Endodermal cell (in vitro differentiated cells): Measurements from ENCODE around the gene CEP164. TPM values are rescaled to one million over a fixed set of nuclear protein-coding genes. Genes with fewer than 3 reads are reported as not detected.

Experiments
- DNase-seq: peaks from one replicate; pipeline ENCODE4 v3.0.0-alpha.2; 2017
- H3K27ac ChIP-seq: 2 replicates; pipeline ENCODE4 v1.5.1; 2013; ENCODE audit warnings: mild to moderate bottlenecking, low read depth, low read length, moderate library complexity
- H3K27me3 ChIP-seq: 2 replicates; pipeline ENCODE4 v1.6.1; 2013; ENCODE audit warnings: mild to moderate bottlenecking, low read length, moderate library complexity; ENCODE audit not compliant: insufficient read depth, control insufficient read depth, poor library complexity, severe bottlenecking
- H3K36me3 ChIP-seq: 2 replicates; pipeline ENCODE4 v1.7.0; 2013; ENCODE audit warnings: mild to moderate bottlenecking, low read length, moderate library complexity; ENCODE audit not compliant: control insufficient read depth, insufficient read depth
- H3K4me1 ChIP-seq: one replicate; pipeline ENCODE4 v1.7.0; 2013; ENCODE audit warnings: low read length; ENCODE audit not compliant: control insufficient read depth, insufficient read depth
- H3K4me3 ChIP-seq: 2 replicates; pipeline ENCODE4 v1.5.1; 2013; ENCODE audit warnings: mild to moderate bottlenecking, low read length, moderate library complexity
- H3K9ac ChIP-seq: 2 replicates; pipeline ENCODE4 v1.6.1; 2013; ENCODE audit warnings: mild to moderate bottlenecking, low read length, moderate library complexity; ENCODE audit not compliant: poor library complexity, severe bottlenecking; ENCODE audit errors: extremely low read depth
- H3K9me3 ChIP-seq: 2 replicates; pipeline ENCODE4 v1.6.1; 2013; ENCODE audit warnings: mild to moderate bottlenecking, low read length, moderate library complexity; ENCODE audit not compliant: control insufficient read depth
- H3K27ac Mint-ChIP-seq: 2 replicates; pipeline ENCODE4 v1.8.0; 2020; ENCODE audit warnings: mixed read lengths
- H3K27me3 Mint-ChIP-seq: 2 replicates; pipeline ENCODE4 v1.8.0; 2021; ENCODE audit warnings: mild to moderate bottlenecking, mixed read lengths; ENCODE audit not compliant: insufficient read depth
- H3K36me3 Mint-ChIP-seq: 2 replicates; pipeline ENCODE4 v1.8.0; 2020; ENCODE audit warnings: low read depth, mixed read lengths
- H3K4me1 Mint-ChIP-seq: 2 replicates; pipeline ENCODE4 v1.8.0; 2020; ENCODE audit warnings: mixed read lengths
- H3K4me3 Mint-ChIP-seq: 2 replicates; pipeline ENCODE4 v1.8.0; 2020; ENCODE audit warnings: mild to moderate bottlenecking, moderate library complexity, mixed read lengths
- H3K9me3 Mint-ChIP-seq: 2 replicates; pipeline ENCODE4 v1.8.0; 2020; ENCODE audit warnings: mild to moderate bottlenecking, mixed read lengths
- WGBS, 2 experiments: methylation state at CpG; one replicate each; pipeline versions ENCODE4 v1.1.5 to v1.1.7; 2013; ENCODE audit warnings: missing lambda C conversion rate in 2 of 2, mixed read lengths in 1 of 2; ENCODE audit not compliant: insufficient coverage in 1 of 2, insufficient read length in 1 of 2; 5-methylcytosine and 5-hydroxymethylcytosine counted together
- total RNA-seq, 2 donors: library from RNA; stranded (reverse); fragmentation: NEBNext Ultra II Directional in 1 of 2; extraction: Animal tissue kit (Norgen Biotek cat#: 25700) in 1 of 2; gene quantifications; 2 replicates in 1 of 2; 3 replicates in 1 of 2; pipeline ENCODE4 v1.2.1, GENCODE V29; 2021
- TF ChIP-seq, protein P1 (sequence below): fragments of 200-600 bp; sonication (generic); conservative IDR thresholded peaks from 2 replicates; pipeline ENCODE4 v1.5.0; 2021; ENCODE audit warnings: antibody characterized with exemption, mild to moderate bottlenecking

The CEP164 gene
- total RNA-seq, 2 donors from 2014 or later, result 32.7 to 33.6 TPM

DNA sequence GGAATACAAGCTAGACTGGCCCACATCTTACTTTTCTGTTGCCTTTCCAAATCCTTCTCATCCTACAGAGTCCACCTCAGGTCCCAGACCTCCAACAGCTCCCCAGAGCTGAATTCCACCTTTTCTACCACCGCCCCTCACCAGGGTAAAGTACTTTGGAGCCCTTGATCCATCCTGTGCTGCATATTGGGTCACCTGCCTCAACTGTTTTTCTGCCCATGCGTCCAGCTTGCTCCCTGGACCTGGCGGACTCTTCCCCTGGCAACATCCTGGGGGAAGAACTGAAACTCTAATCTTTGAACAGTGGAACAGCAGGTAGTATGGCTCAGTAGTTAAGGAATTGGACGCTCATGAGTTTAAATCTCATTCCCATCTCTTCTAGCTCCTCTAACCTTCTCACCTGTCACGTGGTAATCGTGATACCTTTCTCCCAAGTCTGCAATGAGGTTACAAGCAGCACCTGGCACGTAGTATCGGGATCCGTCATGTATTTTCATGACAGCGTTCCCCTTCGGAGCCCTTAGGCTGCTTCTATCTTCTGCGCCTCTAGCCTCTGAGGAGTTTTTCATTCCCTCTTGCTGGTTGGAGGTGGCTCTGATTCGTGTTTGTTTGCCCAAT lies 98.1 kb downstream of the CEP164 start:
- Histone ChIP-seq H3K9ac (no peak overlapping the region), H3K27ac (no peak overlapping the region), H3K36me3 (no peaks in the 10 kb centered on the region), H3K4me1 (peaks cover 7% of the 10 kb centered on the region), H3K9me3 (no peaks in the 10 kb centered on the region), H3K27me3 (peaks cover 29% of the 10 kb centered on the region), H3K4me3 (no peak overlapping the region)
- no peaks in the 10 kb centered on the region for H3K36me3 Mint-ChIP-seq
- 63 to 67% methylated on average over 10 to 13 of the region's 13 CpGs for WGBS, 2 experiments
- peaks cover 27% of the 10 kb centered on the region for H3K27me3 Mint-ChIP-seq
- TF ChIP-seq, protein P1, sequence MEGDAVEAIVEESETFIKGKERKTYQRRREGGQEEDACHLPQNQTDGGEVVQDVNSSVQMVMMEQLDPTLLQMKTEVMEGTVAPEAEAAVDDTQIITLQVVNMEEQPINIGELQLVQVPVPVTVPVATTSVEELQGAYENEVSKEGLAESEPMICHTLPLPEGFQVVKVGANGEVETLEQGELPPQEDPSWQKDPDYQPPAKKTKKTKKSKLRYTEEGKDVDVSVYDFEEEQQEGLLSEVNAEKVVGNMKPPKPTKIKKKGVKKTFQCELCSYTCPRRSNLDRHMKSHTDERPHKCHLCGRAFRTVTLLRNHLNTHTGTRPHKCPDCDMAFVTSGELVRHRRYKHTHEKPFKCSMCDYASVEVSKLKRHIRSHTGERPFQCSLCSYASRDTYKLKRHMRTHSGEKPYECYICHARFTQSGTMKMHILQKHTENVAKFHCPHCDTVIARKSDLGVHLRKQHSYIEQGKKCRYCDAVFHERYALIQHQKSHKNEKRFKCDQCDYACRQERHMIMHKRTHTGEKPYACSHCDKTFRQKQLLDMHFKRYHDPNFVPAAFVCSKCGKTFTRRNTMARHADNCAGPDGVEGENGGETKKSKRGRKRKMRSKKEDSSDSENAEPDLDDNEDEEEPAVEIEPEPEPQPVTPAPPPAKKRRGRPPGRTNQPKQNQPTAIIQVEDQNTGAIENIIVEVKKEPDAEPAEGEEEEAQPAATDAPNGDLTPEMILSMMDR, result no peak
- no peaks in the 10 kb centered on the region for H3K9me3 Mint-ChIP-seq
- H3K27ac Mint-ChIP-seq, result no peak overlapping the region
- DNase-seq, result no peak
- H3K4me1 Mint-ChIP-seq, result peaks cover 32% of the 10 kb centered on the region
- no peak overlapping the region for H3K4me3 Mint-ChIP-seq

DNA sequence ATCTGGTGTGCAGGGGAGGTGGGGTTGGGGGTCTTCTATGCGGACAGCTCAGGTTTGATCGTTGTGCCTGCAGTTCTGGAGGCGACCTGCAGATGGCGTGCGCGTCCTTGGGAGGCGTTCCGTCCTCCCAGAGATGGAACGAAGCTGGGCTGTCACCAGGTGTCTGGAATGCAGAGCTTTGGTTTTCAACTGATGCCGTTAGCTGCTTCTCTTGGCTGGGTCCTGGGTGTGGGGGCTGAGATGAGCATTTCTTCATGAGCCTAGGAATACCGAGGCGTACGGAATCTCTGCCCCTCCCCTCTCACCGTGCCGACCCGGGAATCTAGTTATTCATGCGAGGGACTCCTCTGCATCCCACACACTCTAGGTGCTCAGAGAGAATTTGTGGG lies 98.6 kb downstream of the CEP164 start:
- peaks cover 29% of the 10 kb centered on the region for H3K27me3 ChIP-seq
- Mint-ChIP-seq H3K27ac (no peak overlapping the region), H3K27me3 (peaks cover 27% of the 10 kb centered on the region), H3K9me3 (no peaks in the 10 kb centered on the region), H3K36me3 (no peaks in the 10 kb centered on the region), H3K4me1 (peaks cover 32% of the 10 kb centered on the region), H3K4me3 (no peak overlapping the region)
- H3K36me3 ChIP-seq, result no peaks in the 10 kb centered on the region
- TF ChIP-seq, protein P1, result peak; percentile 98
- peaks cover 7% of the 10 kb centered on the region for H3K4me1 ChIP-seq
- WGBS, 2 experiments, result 0 to 9% methylated on average over 7 to 17 of the region's 17 CpGs
- H3K9me3 ChIP-seq, result no peaks in the 10 kb centered on the region
- H3K27ac ChIP-seq, result no peak overlapping the region
- peak; percentile 96 for DNase-seq
- H3K9ac ChIP-seq, result no peak overlapping the region
- H3K4me3 ChIP-seq, result no peak overlapping the region

DNA sequence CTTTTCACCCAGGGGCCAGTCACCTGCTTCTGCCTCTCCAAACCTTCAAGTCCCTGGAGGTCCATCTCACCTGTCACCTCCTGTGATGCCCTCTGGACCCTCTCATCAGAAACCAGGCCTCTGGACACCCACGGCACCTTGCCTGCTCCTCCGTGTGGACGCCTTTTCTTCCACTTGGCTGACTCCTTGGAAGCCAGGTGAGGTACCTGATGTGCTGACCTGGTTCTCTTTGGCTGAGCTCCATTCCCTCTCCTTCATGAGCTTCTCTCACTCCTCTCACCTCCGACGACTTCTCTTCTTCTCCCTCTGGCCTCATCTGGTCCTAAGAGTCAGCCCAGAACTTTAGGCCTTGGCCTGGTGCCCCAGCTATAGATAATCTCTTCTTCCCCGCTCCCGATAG lies 99.3 kb downstream of the CEP164 start:
- H3K9me3 ChIP-seq, result no peaks in the 10 kb centered on the region
- DNase-seq, result no peak
- Mint-ChIP-seq H3K27me3 (peaks cover 27% of the 10 kb centered on the region), H3K27ac (no peak overlapping the region), H3K4me1 (peaks cover 30% of the 10 kb centered on the region), H3K9me3 (no peaks in the 10 kb centered on the region), H3K36me3 (no peaks in the 10 kb centered on the region), H3K4me3 (no peak overlapping the region)
- WGBS, 2 experiments, result 91 to 95% methylated on average over 7 of the region's 7 CpGs
- TF ChIP-seq, protein P1, result no peak
- no peak overlapping the region for H3K27ac ChIP-seq
- no peak overlapping the region for H3K9ac ChIP-seq
- H3K4me1 ChIP-seq, result peaks cover 7% of the 10 kb centered on the region
- H3K27me3 ChIP-seq, result peaks cover 29% of the 10 kb centered on the region
- H3K36me3 ChIP-seq, result no peaks in the 10 kb centered on the region
- no peak overlapping the region for H3K4me3 ChIP-seq
